PC-3 (cell line): ENCODE data around the gene WDR82. TPM values are rescaled to one million over a fixed set of nuclear protein-coding genes. Genes with fewer than 3 reads are reported as not detected.
"Not testable (repeated sequence)": the region's sequence is repeated elsewhere in the genome, so short reads cannot be mapped to it uniquely, and the experiment has no call there.

Experiments
- ATAC-seq: fragments of 200-7000 bp; cut with Tn5 transposase; 2 replicates; pipeline ENCODE4 v1.9.1; 2020; ENCODE audit warnings: mild to moderate bottlenecking, moderate library complexity
- BruUV-seq: library from RNA; stranded (reverse); fragments of 400-500 nt; replicated peaks from 2 replicates; lab custom pipeline; 2021; lab: Mats Ljungman, UMichigan
- CTCF ChIA-PET: fragments of 300-600 bp; sonication (Branson Sonifier 250); formaldehyde crosslinking; loops from one replicate; lab custom pipeline; 2022; ENCODE audit warnings: antibody characterized with exemption; lab: Charles Lee
- POLR2A ChIA-PET: fragments of 300-600 bp; sonication (Branson Sonifier 250); formaldehyde crosslinking; loops from one replicate; lab custom pipeline; 2022; ENCODE audit warnings: antibody characterized with exemption; ENCODE audit not compliant: unreplicated experiment; lab: Charles Lee
- DNase-seq: peaks from one replicate; pipeline ENCODE4 v3.0.0-alpha.2; 2015
- H2AFZ ChIP-seq: fragments of 300-600 bp; sonication (generic); 2 replicates; pipeline ENCODE4 v1.6.0; 2016; ENCODE audit warnings: antibody characterized with exemption, low read length
- H3F3A ChIP-seq: fragments of 300-600 bp; sonication (generic); one replicate; pipeline ENCODE4 v1.6.0; 2017; ENCODE audit warnings: antibody characterized with exemption, low read length, control low read depth, mild to moderate bottlenecking; ENCODE audit not compliant: unreplicated experiment
- H3K27ac ChIP-seq: fragments of 300-600 bp; sonication (generic); 2 replicates; pipeline ENCODE4 v1.5.1; 2016; ENCODE audit warnings: mild to moderate bottlenecking, low read length
- H3K27me3 ChIP-seq: fragments of 300-600 bp; sonication (generic); 2 replicates; pipeline ENCODE4 v1.6.1; 2016; ENCODE audit warnings: low read length, mixed read lengths
- H3K36me3 ChIP-seq: fragments of 300-600 bp; sonication (generic); 2 replicates; pipeline ENCODE4 v1.6.1; 2016; ENCODE audit warnings: low read depth, mixed run types, low read length, mixed read lengths
- H3K4me1 ChIP-seq: fragments of 300-600 bp; sonication (generic); 2 replicates; pipeline ENCODE4 v1.5.1; 2016; ENCODE audit warnings: low read length; ENCODE audit not compliant: insufficient read depth
- H3K4me2 ChIP-seq: fragments of 300-600 bp; sonication (generic); 2 replicates; pipeline ENCODE4 v1.6.0; 2016; ENCODE audit warnings: low read length
- H3K4me3 ChIP-seq: fragments of 300-600 bp; sonication (generic); 2 replicates; pipeline ENCODE4 v1.5.1; 2016; ENCODE audit warnings: mild to moderate bottlenecking, low read length, mixed read lengths
- H3K79me2 ChIP-seq: fragments of 300-600 bp; sonication (generic); 2 replicates; pipeline ENCODE4 v1.6.1; 2017; ENCODE audit warnings: low read length, mixed read lengths
- H3K9ac ChIP-seq: fragments of 300-600 bp; sonication (generic); 2 replicates; pipeline ENCODE4 v1.6.0; 2016; ENCODE audit warnings: mild to moderate bottlenecking, low read length
- H3K9me2 ChIP-seq: fragments of 300-600 bp; sonication (generic); replicated peaks from 2 replicates; pipeline ENCODE4 v1.6.1; 2016; ENCODE audit warnings: mixed run types, low read length, mixed read lengths
- H3K9me3 ChIP-seq: fragments of 300-600 bp; sonication (generic); 2 replicates; pipeline ENCODE4 v1.6.1; 2016; ENCODE audit warnings: low read length, mixed read lengths
- H4K20me1 ChIP-seq: fragments of 300-600 bp; sonication (generic); 2 replicates; pipeline ENCODE4 v1.6.1; 2016; ENCODE audit warnings: low read length, mixed read lengths
- EZH2 ChIP-seq: fragments of 300-600 bp; sonication (generic); IDR thresholded peaks from one replicate; pipeline ENCODE4 v1.6.1; 2017; ENCODE audit warnings: antibody characterized with exemption, mild to moderate bottlenecking, low read length; ENCODE audit not compliant: unreplicated experiment
- EZH2phosphoT487 ChIP-seq: fragments of 300-600 bp; sonication (generic); IDR thresholded peaks from 2 replicates; pipeline ENCODE4 v1.6.1; 2018; ENCODE audit warnings: mild to moderate bottlenecking, antibody characterized with exemption, low read length, borderline replicate concordance
- intact Hi-C: fragments of 100-400 bp; cut with micrococcal nuclease; formaldehyde crosslinking; loops from 2 replicates; pipeline ENCODE4 v1.9.0; 2023
- total RNA-seq: library from RNA; depleted of rRNA; stranded (reverse); fragments of >200 nt; gene quantifications from 2 replicates; pipeline ENCODE4 v1.2.3, GENCODE V29; 2014
- TF ChIP-seq, protein P1 (sequence below): fragments of 300-600 bp; sonication (generic); conservative IDR thresholded peaks from 2 replicates; pipeline ENCODE4 v1.5.1; 2017; ENCODE audit warnings: antibody characterized with exemption, low read depth, mild to moderate bottlenecking, low read length

Gene WDR82
- total RNA-seq, 1 experiment from 2014 or later, result 56.4 TPM

DNA sequence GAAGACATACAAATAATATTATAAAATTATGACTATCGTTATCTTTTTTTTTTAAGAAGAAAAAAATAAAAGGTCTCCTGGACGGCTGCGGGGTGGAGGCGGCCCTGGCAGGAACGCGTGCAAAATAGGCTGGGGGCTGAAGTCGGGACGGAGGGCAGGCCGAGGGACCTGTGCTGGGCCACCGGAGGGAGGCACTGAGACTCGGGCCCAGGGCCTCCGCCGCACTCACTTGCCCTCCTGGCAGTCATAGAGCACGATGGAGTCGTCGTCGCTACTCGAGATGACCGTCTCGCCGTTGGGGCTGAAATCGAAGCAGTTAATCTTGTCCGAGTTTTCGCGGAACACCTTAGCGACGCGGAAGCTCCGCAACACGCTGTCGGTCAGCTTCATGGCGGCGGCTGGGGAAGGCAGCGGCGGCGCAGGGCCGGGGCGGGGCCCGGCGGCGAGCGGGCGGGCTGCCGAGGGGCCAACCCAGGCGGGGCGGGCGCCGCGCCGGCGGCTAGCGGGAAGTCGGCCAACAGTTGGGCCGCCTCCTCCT is 408 bp downstream of the WDR82 start:
- ATAC-seq, result peak; percentile 66
- peaks cover 42% of the 10 kb centered on the region for H4K20me1 ChIP-seq
- H3K4me3 ChIP-seq, result peak overlapping the region; percentile 76
- intact Hi-C loops, result loop anchor here (1.0 to 5.0 kb wide), 4 partner anchors 41 to 221 kb away; partner anchors contain the start of genes DUSP7 and TWF2
- TF ChIP-seq EZH2, result no peak
- TF ChIP-seq EZH2phosphoT487, result no peak
- TF ChIP-seq, protein P1, sequence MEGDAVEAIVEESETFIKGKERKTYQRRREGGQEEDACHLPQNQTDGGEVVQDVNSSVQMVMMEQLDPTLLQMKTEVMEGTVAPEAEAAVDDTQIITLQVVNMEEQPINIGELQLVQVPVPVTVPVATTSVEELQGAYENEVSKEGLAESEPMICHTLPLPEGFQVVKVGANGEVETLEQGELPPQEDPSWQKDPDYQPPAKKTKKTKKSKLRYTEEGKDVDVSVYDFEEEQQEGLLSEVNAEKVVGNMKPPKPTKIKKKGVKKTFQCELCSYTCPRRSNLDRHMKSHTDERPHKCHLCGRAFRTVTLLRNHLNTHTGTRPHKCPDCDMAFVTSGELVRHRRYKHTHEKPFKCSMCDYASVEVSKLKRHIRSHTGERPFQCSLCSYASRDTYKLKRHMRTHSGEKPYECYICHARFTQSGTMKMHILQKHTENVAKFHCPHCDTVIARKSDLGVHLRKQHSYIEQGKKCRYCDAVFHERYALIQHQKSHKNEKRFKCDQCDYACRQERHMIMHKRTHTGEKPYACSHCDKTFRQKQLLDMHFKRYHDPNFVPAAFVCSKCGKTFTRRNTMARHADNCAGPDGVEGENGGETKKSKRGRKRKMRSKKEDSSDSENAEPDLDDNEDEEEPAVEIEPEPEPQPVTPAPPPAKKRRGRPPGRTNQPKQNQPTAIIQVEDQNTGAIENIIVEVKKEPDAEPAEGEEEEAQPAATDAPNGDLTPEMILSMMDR, result peak; percentile 19; the same call in 1 of the 2 replicates
- no peaks in the 10 kb centered on the region for H3K27me3 ChIP-seq
- H3K9me2 ChIP-seq, result no peaks in the 10 kb centered on the region
- ChIA-PET CTCF (interaction anchor here (0.6 to 1.1 kb wide), 2 partner anchors 32 to 61 kb away, joined by 3 read pairs; partner anchors contain the start of gene PPM1M), POLR2A (interaction anchor here (0.6 to 1.4 kb wide), 7 partner anchors 9 to 426 kb away, joined by 3 to 20 read pairs (median 3); partner anchors contain the start of genes GLYCTK, PPM1M and TWF2)
- H3K27ac ChIP-seq, result peak overlapping the region; percentile 86
- TSS peak; percentile 26 for BruUV-seq
- peak overlapping the region; percentile 99 for H3K9ac ChIP-seq
- H3F3A ChIP-seq, result no peaks in the 10 kb centered on the region
- H3K4me1 ChIP-seq, result peaks cover 29% of the 10 kb centered on the region
- H2AFZ ChIP-seq, result peak overlapping the region; percentile 82
- peaks cover 15% of the 10 kb centered on the region; the same call in 1 of the 2 replicates for H3K36me3 ChIP-seq
- H3K9me3 ChIP-seq, result no peaks in the 10 kb centered on the region
- peaks cover 56% of the 10 kb centered on the region for H3K79me2 ChIP-seq
- no peak for DNase-seq
- peak overlapping the region; percentile 89 for H3K4me2 ChIP-seq

DNA sequence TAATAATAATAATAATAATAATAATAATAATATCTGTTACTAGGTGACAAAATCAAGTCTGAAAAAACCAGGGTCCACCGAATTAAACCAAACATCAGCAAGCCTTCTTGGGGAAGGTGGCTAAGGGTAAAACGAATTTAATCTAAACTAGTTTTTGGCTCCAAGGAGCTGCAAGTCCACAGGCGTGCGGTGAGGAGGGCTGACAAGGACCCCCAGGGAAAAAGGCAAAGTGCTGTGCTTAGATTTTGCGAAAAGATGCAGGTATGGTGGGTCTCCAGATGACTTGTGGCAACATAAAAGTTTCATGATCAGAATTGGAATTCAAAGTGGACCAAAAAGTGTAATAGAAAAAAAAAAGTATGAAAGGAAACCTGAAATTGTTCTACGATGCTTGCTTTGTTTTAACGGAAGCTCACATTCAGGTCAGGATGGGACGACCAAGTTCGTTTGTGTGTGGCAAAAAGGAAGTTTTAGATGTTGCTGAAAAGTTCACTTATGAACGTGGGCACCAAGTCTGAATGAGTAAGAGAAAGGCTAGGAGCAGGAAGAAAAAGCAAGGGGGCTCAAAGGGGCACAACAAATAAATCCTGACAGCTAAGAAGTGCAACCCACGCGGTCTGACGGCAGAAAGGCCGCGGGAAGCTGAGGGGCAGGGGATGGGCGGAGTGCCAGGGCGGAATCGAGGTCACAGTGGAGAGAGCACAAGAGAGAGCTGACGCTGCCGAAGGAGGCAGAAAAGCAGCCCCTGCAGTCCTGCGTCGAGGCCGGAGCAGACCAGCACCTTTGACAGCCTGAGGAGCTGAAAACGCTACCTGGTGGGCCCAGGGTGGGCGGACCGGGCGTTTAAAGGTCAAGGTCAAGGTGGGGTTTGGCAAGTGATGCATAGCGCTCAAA is 1.1 kb downstream of the WDR82 start:
- Histone ChIP-seq H3K9me2 (no peaks in the 10 kb centered on the region), H3K27me3 (no peaks in the 10 kb centered on the region), H3K36me3 (peaks cover 22% of the 10 kb centered on the region), H3K79me2 (peaks cover 64% of the 10 kb centered on the region), H4K20me1 (peaks cover 48% of the 10 kb centered on the region), H3K4me2 (peak overlapping the region; percentile 89), H3K9me3 (no peaks in the 10 kb centered on the region), H3F3A (no peaks in the 10 kb centered on the region), H3K27ac (peak overlapping the region; percentile 86), H3K4me1 (peaks cover 29% of the 10 kb centered on the region), H3K9ac (peak overlapping the region; percentile 99), H3K4me3 (peak overlapping the region; percentile 76), H2AFZ (no peak overlapping the region)
- TF ChIP-seq EZH2phosphoT487 (no peak), EZH2 (no peak)
- TF ChIP-seq, protein P1, result no peak
- DNase-seq (peak; percentile 65), ATAC-seq (peak; percentile 16; the same call in 1 of the 2 replicates)
- CTCF ChIA-PET, result interaction anchor here (0.6 to 1.1 kb wide), 2 partner anchors 62 to 599 kb away, joined by 3 read pairs; no protein-coding TSS in a partner anchor
- intact Hi-C loops, result loop anchor here (2.0 to 5.0 kb wide), 3 partner anchors 40 to 220 kb away; partner anchors contain the start of genes DUSP7 and TWF2
- TSS peak; percentile 34 for BruUV-seq
- POLR2A ChIA-PET, result interaction anchor here (0.6 to 1.4 kb wide), 5 partner anchors 29 to 427 kb away, joined by 3 to 20 read pairs (median 11); partner anchors contain the start of gene PPM1M

DNA sequence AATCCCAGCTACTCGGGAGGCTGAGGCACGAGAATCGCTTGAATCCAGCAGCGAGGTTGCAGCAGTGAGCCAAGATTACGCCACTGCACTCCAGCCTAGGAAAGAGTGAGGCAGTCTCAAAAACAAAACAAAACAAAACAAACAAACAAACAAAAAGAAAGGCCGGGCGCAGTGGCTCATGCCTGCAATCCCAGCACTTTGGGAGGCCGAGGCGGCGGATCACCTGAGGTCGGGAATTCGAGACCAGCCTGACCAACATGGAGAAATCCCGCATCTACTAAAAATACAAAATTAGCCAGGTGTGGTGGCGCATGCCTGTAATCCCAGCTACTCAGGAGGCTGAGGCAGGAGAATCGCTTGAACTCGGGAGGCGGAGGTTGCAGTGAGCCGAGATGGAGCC is 3.7 kb downstream of the WDR82 start:
- Histone ChIP-seq H3K4me1 (peaks cover 25% of the 10 kb centered on the region), H3K79me2 (peaks cover 89% of the 10 kb centered on the region), H3K36me3 (peaks cover 40% of the 10 kb centered on the region), H4K20me1 (peaks cover 72% of the 10 kb centered on the region), H3K4me2 (peak overlapping the region; percentile 17; the same call in 1 of the 2 replicates)
- CTCF ChIA-PET, H3K9me2 ChIP-seq, H3K4me3 ChIP-seq, BruUV-seq, DNase-seq, H3F3A ChIP-seq, POLR2A ChIA-PET, ATAC-seq, H3K27me3 ChIP-seq, H3K27ac ChIP-seq, H3K9ac ChIP-seq, H3K9me3 ChIP-seq, H2AFZ ChIP-seq: not testable (repeated sequence)
- intact Hi-C loops, result loop anchor here (5.0 kb wide), 2 partner anchors 37 to 217 kb away; partner anchors contain the start of genes DUSP7 and TWF2
